OCI-LY1 (cell line): ENCODE results near the gene GPR39.

Source experiments
- CTCF ChIP-seq: fragments of 200-600 bp; sonication (generic), shearing (Covaris generic); IDR thresholded peaks from 2 replicates; pipeline ENCODE4 v1.5.1; 2017; ENCODE audit warnings: mild to moderate bottlenecking, antibody characterized with exemption, low read length, moderate library complexity, mixed read lengths
- EZH2 ChIP-seq: fragments of 200-600 bp; sonication (generic), shearing (Covaris generic); IDR thresholded peaks from 2 replicates; pipeline ENCODE4 v1.8.0; 2017; ENCODE audit warnings: borderline replicate concordance, mixed run types, mild to moderate bottlenecking, antibody characterized with exemption, low read length, moderate library complexity, mixed read lengths

GRCh38 chr2:132623096-132623839 is 206.7 kb downstream of the GPR39 start:
- TF ChIP-seq CTCF, result no peak
- TF ChIP-seq EZH2, result no peak
